Stimulated activated CD4-positive, alpha-beta T cell treated with anti-CD3 and anti-CD28 coated beads, TNF-alpha, amount 100 ng/mL, for 24 hours (primary cell): ENCODE results near the gene YJEFN3.

ENCODE experiments used
- DNase-seq, 3 experiments: peaks; one replicate each; pipeline ENCODE4 v3.0.0-alpha.2; 2020; ENCODE audit warnings: low read depth in 3 of 3

Gene YJEFN3

GRCh38 chr19:19582471-19582870, 53.8 kb downstream of the YJEFN3 start:
- DNase-seq = no peak

- no peak for DNase-seq
These were observed 55.6 kb downstream of the YJEFN3 start for GRCh38 chr19:19584356-19584755.
